GM06990 (cell line): ENCODE data around the gene LIPN.

Source experiments
- DNase-seq: peaks from one replicate; pipeline ENCODE4 v3.0.0-alpha.2; 2011; ENCODE audit not compliant: insufficient read length; ENCODE audit errors: extremely low read depth
- H3K27me3 ChIP-seq: replicated peaks from 2 replicates; pipeline ENCODE4 v1.6.0; 2011; ENCODE audit warnings: low read length; ENCODE audit not compliant: control insufficient read depth, insufficient read depth
- H3K36me3 ChIP-seq: 2 replicates; pipeline ENCODE4 v1.5.1; 2011; ENCODE audit warnings: low read length; ENCODE audit not compliant: control insufficient read depth, insufficient read depth
- H3K4me3 ChIP-seq: replicated peaks from 2 replicates; pipeline ENCODE4 v1.5.1; 2011; ENCODE audit warnings: low read depth, mild to moderate bottlenecking, control low read depth, low read length
- TF ChIP-seq, protein P1 (sequence below): IDR thresholded peaks from 2 replicates; pipeline ENCODE4 v1.5.1; 2011; ENCODE audit warnings: low read length, control low read depth, mild to moderate bottlenecking, inconsistent platforms; ENCODE audit not compliant: insufficient read depth, poor library complexity, severe bottlenecking

Gene LIPN

DNA sequence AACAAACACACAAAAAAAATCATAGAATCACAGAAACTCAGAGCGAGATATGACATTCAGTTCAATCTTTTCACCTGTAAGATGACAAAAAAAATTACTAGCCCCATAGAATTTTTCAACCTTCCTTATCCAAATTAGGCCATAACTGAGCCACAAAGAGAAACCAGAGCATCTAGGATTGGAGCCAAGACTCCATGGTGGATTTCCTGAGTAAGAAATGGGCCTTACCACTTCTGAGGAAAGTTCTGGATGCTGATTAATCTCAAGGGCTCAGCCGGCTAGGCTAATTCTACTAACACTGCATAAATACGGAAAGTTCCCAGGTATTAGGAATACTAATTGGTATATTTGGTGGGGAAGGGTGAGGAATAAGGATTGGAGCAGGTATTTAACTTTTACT lies 59.5 kb downstream of the LIPN start:
- no peaks in the 10 kb centered on the region for H3K36me3 ChIP-seq
- no peak overlapping the region for H3K4me3 ChIP-seq
- no peaks in the 10 kb centered on the region for H3K27me3 ChIP-seq
- TF ChIP-seq, protein P1, sequence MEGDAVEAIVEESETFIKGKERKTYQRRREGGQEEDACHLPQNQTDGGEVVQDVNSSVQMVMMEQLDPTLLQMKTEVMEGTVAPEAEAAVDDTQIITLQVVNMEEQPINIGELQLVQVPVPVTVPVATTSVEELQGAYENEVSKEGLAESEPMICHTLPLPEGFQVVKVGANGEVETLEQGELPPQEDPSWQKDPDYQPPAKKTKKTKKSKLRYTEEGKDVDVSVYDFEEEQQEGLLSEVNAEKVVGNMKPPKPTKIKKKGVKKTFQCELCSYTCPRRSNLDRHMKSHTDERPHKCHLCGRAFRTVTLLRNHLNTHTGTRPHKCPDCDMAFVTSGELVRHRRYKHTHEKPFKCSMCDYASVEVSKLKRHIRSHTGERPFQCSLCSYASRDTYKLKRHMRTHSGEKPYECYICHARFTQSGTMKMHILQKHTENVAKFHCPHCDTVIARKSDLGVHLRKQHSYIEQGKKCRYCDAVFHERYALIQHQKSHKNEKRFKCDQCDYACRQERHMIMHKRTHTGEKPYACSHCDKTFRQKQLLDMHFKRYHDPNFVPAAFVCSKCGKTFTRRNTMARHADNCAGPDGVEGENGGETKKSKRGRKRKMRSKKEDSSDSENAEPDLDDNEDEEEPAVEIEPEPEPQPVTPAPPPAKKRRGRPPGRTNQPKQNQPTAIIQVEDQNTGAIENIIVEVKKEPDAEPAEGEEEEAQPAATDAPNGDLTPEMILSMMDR = no peak
- no peak for DNase-seq

DNA sequence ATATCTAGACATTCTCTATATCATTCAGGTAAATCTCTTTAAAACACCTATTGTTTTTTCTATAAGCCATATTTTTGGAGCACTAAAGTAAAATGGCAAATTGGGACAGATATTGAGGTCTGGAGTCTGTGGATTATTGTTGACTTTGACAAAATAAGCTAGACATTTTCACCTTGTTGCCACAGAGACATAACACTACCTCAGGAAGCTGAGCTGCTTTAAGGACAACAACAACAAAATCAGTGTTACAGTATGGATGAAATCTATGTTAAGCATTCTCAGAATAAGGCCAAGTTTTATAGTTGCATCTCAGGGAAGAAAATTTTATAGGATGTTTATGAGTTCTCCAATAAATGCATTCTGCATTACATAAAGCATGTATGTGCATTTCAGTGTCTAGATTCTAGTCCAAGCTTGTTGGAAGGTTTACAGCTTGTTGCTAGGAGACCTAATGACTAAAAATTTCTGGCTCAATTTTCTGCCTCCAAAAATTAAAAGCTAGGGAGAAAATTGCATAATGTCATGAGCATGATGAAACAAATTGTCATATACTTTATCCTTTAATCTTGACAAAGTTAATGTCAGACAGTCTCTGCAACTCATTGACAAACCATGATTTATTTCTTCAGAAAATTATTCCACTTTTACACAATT lies 61.1 kb downstream of the LIPN start:
- no peak overlapping the region for H3K4me3 ChIP-seq
- no peaks in the 10 kb centered on the region for H3K27me3 ChIP-seq
- TF ChIP-seq, protein P1 = no peak
- DNase-seq = no peak
- no peaks in the 10 kb centered on the region for H3K36me3 ChIP-seq

DNA sequence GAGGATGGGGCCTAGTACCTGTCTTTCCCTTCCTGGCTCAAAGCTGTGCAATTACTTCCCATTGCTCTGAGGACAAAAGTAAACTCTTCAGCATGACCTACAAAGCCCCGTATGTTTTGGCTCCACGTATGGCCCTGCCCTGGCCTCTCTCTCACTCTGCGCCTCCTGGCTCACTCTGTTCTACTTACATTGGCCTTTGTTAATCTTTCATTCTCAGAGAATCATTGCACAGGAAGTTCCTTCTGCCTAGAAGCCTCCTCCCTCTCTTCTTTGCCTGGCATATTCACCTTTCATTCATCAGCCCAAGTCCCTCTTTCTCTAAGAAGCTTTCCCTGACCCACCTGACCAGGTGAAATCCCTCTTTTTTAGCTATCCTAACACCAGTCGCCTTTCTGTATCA lies 66.6 kb downstream of the LIPN start:
- no peaks in the 10 kb centered on the region for H3K36me3 ChIP-seq
- no peak overlapping the region for H3K4me3 ChIP-seq
- no peak for DNase-seq
- H3K27me3 ChIP-seq = no peaks in the 10 kb centered on the region
- TF ChIP-seq, protein P1 = no peak

DNA sequence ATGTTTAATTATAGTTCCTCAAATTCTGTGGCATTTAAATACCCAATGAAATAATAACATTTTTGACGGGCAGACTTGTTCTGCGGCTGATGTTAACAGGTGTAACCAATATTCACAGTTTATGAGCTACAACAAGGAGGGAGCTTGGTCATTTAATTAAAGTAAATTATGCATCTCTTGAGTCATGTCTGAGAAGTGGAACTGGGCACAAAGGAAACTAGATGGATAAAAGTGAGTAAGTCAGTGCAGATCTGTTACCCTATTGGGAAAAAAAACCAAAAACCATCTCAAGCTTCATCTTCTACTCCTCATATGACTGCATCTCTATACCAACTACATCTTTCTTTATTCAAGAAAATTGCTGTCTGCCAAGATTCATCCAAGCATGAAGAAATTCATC lies 67.9 kb downstream of the LIPN start:
- TF ChIP-seq, protein P1 = no peak
- no peaks in the 10 kb centered on the region for H3K27me3 ChIP-seq
- H3K36me3 ChIP-seq = no peaks in the 10 kb centered on the region
- DNase-seq = no peak
- no peak overlapping the region for H3K4me3 ChIP-seq

DNA sequence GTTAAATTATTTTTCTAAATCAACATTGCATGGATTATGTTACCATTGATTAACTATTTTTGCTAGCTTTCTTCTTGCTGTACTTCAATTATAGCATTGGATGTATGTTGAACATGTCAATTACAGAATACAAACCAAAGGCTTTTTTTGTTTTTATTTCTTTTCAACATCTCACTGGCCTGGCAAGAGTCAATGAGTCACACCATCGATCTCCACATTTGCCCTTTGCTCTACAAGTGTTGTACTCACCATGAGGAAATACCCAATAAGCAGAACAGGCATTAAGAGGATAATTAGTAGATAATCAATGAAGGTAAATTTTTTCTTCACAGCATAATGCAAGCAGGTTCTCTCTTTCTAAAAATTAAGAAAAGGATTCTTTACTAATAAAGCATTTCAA lies 68.5 kb downstream of the LIPN start:
- H3K27me3 ChIP-seq = no peaks in the 10 kb centered on the region
- H3K4me3 ChIP-seq = no peak overlapping the region
- TF ChIP-seq, protein P1 = no peak
- no peaks in the 10 kb centered on the region for H3K36me3 ChIP-seq
- no peak for DNase-seq
